Heart right ventricle (tissue), 16 donors: Measurements from ENCODE around the gene ZNF367. TPM values are rescaled to one million over a fixed set of nuclear protein-coding genes. Genes with fewer than 3 reads are reported as not detected.
"Not testable (repeated sequence)": the region's sequence is repeated elsewhere in the genome, so short reads cannot be mapped to it uniquely, and the experiment has no call there.

Source experiments
- ATAC-seq, 8 donors: fragments of 200-7000 bp; cut with Tn5 transposase; one replicate each; pipeline ENCODE4 v1.9.1; 2020; ENCODE audit warnings: mild to moderate bottlenecking in 8 of 8, moderate library complexity in 8 of 8, moderate number of reproducible peaks in 1 of 8
- DNase-seq, 2 donors: peaks; one replicate each; pipeline ENCODE4 v3.0.0-alpha.2; 2020
- H3K27ac ChIP-seq, 10 donors: fragments of 200-600 bp; sonication (generic) in 2 of 10; one replicate each; pipeline versions ENCODE4 v1.5.0 to v1.8.0; 2020 to 2022; ENCODE audit warnings: mild to moderate bottlenecking in 3 of 10
- H3K27me3 ChIP-seq, 7 donors: fragments of 200-600 bp; one replicate each; pipeline ENCODE4 v1.8.0; 2021 to 2022; ENCODE audit warnings: mild to moderate bottlenecking in 2 of 7
- H3K36me3 ChIP-seq, 9 donors: fragments of 200-600 bp; sonication (generic) in 1 of 9; one replicate each; pipeline versions ENCODE4 v1.5.0 to v1.8.0; 2020 to 2022; ENCODE audit warnings: mild to moderate bottlenecking in 2 of 9
- H3K4me1 ChIP-seq, 9 donors: fragments of 200-600 bp; sonication (generic) in 1 of 9; one replicate each; pipeline versions ENCODE4 v1.5.0 to v1.8.0; 2020 to 2022; ENCODE audit warnings: mild to moderate bottlenecking in 4 of 9
- H3K4me3 ChIP-seq, 10 donors: fragments of 200-600 bp; sonication (generic) in 2 of 10; one replicate each; pipeline versions ENCODE4 v1.5.0 to v1.8.0; 2020 to 2022; ENCODE audit warnings: mild to moderate bottlenecking in 7 of 10, moderate library complexity in 2 of 10
- H3K9me3 ChIP-seq, 11 donors: fragments of 200-600 bp in 10 of 11; sonication (generic) in 2 of 11; one replicate each; pipeline versions ENCODE4 v1.5.0 to v1.8.0; 2013 to 2022; ENCODE audit warnings: mild to moderate bottlenecking in 2 of 11, control low read depth in 1 of 11, moderate library complexity in 1 of 11
- WGBS, 2 donors: extraction: QIAGEN DNeasy Blood & Tissue Kit; methylation state at CpG; one replicate each; pipeline ENCODE4 v1.1.7; 2013; ENCODE audit warnings: inconsistent platforms in 1 of 2; 5-methylcytosine and 5-hydroxymethylcytosine counted together
- intact Hi-C, 10 donors: fragments of 100-400 bp; cut with DNase I; formaldehyde crosslinking; loops; one replicate each; pipeline versions ENCODE4 v1.11.1 to v1.14.2; 2022
- polyA plus RNA-seq, 2 donors: library from polyadenylated mRNA; stranded (reverse); fragments of 200-250 nt; gene quantifications; one replicate each; pipeline ENCODE4 v1.2.3, GENCODE V29; 2013
- total RNA-seq, 10 donors: library from RNA; stranded (reverse); fragmentation: NEBNext Ultra II Directional in 3 of 10; extraction: Animal tissue kit (Norgen Biotek cat#: 25700) in 3 of 10; gene quantifications; one replicate each; pipeline versions ENCODE4 v1.2.1 to v1.2.4, GENCODE V29; 2021 to 2023
- TF ChIP-seq, protein P1 (sequence below), 9 donors: fragments of 200-600 bp; sonication (generic) in 2 of 9; IDR thresholded peaks; one replicate each; pipeline versions ENCODE4 v1.5.0 to v1.8.0; 2021 to 2022; ENCODE audit warnings: antibody characterized with exemption in 9 of 9, mild to moderate bottlenecking in 5 of 9, moderate library complexity in 1 of 9
- donor health status: Arrhythmogenic right ventricular cardiomyopathy.
- donor health status: ischemic (EF 13 %, LVEDD 7.1; RV severe dilation, severe dysfunction).
- donor health status: healthy with polysubstance abuse.
- donor health status: DM: no; HTN: yes; CAD: no.
- donor health status: DM: no; HTN: no; CAD: no.
- donor health status: ischemic (EF 25% LVEDD 6.9; RV normal size, moderate dysfunction).
- donor health status: ischemic (EF 25% LVEDD 5.7; RV mildly dilated, moderate dysfunction).
- donor health status: healthy.
- donor health status: DM: yes; HTN: yes; CAD: no.
- donor health status: Ischemic cardiomyopathy.
- donor health status: ischemic (EF 35%, LVEDD 5.7; RV mildly dilated, moderate dysfunction).
- donor health status: nonischemic (EF 11% LVEDD 7.7; RV severe dilation, severe dysfunction).
- donor health status: DM: yes; HTN: yes; CAD: no.
- donor health status: PGD.
- donor health status: ischemic (EF 29% LVEDD 5.4; RV normal size, mild dysfunction).
- donor health status: nonischemic (EF 23%, LVEDD 6.1; RV moderate dilation, normal function).

Gene ZNF367
- total and polyA plus RNA-seq, 12 donors = 1.2 to 6.4 (median 3.8) TPM

DNA sequence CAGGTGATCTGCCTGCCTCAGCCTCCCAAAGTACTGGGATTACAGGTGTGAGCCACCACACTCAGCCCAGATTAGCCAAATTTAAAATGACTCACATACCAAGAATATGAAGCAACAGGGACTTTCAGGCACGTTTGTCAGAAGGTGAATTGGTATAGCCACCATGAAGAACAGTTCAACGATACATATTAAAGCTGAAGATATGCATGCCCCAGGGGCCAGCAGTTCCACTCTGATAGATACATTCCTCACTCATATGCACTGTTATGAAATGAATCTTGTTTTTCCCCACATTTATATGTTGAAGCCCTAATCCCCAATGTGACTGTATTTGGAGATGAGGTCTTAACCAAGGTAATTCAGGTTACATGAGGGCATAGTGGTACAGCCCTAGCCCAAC lies 57.2 kb downstream of the ZNF367 start:
- ATAC-seq (no peak), DNase-seq (no peak)
- WGBS, 2 donors = 91 to 93% methylated on average over 2 of the region's 2 CpGs
- Histone ChIP-seq H3K27ac (no peak overlapping the region), H3K4me1 (no peaks in the 10 kb centered on the region), H3K9me3 (no peaks in the 10 kb centered on the region), H3K4me3 (no peak overlapping the region), H3K27me3 (no peaks in the 10 kb centered on the region), H3K36me3 (peaks cover 0 to 100% (median 31%) of the 10 kb centered on the region in 9 donors)
- TF ChIP-seq, protein P1, sequence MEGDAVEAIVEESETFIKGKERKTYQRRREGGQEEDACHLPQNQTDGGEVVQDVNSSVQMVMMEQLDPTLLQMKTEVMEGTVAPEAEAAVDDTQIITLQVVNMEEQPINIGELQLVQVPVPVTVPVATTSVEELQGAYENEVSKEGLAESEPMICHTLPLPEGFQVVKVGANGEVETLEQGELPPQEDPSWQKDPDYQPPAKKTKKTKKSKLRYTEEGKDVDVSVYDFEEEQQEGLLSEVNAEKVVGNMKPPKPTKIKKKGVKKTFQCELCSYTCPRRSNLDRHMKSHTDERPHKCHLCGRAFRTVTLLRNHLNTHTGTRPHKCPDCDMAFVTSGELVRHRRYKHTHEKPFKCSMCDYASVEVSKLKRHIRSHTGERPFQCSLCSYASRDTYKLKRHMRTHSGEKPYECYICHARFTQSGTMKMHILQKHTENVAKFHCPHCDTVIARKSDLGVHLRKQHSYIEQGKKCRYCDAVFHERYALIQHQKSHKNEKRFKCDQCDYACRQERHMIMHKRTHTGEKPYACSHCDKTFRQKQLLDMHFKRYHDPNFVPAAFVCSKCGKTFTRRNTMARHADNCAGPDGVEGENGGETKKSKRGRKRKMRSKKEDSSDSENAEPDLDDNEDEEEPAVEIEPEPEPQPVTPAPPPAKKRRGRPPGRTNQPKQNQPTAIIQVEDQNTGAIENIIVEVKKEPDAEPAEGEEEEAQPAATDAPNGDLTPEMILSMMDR (IDR thresholded peaks at IDR 0.05) = no peak
- intact Hi-C loops = no loop called here

DNA sequence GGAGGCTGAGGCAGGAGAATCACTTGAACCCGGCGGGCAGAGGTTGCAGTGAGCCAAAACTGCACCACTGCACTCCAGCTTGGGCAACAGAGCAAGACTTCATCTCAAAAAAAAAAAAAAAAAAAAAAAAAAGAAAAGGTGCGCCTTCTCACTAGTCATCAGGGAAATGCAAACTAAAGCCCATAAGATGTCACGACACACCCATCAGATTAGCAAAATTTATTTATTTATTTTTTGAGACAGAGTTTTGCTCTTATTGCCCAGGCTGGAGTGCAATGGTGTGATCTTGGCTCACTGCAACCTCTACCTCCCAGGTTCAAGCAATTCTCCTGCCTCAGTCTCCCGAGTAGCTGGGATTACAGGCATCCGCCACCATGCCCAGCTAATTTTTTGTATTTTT lies 57.6 kb downstream of the ZNF367 start:
- H3K9me3 ChIP-seq, H3K4me1 ChIP-seq, DNase-seq, H3K27me3 ChIP-seq, intact Hi-C loops, H3K4me3 ChIP-seq, H3K27ac ChIP-seq, ATAC-seq: not testable (repeated sequence)
- peaks cover 0 to 100% (median 36%) of the 10 kb centered on the region in 9 donors for H3K36me3 ChIP-seq
- WGBS, 2 donors = 96 to 98% methylated on average over 6 of the region's 6 CpGs

DNA sequence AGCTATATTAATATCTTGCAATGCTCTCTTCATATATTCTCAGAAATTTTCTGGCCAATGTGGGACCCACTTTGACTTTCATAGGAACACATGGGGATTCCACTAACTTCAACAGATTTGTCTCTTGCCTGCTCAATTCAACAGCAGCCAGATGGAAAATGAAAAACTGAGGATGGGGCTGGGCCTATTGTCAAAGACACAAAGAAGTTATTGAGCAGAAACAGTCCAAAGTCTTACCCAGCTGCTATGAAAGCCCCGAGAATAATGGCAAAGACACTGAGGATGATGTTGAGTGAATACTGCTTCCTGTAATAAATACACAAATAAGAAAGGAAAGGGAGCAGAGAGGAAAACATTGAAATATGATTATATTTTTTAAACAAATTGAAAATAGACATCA lies 67.3 kb downstream of the ZNF367 start:
- no peaks in the 10 kb centered on the region for H3K4me1 ChIP-seq
- H3K4me3 ChIP-seq = no peak overlapping the region
- no peak for DNase-seq
- peaks cover 0 to 7% (median 0%) of the 10 kb centered on the region in 11 donors for H3K9me3 ChIP-seq
- H3K27me3 ChIP-seq = no peaks in the 10 kb centered on the region
- intact Hi-C loops = no loop called here
- TF ChIP-seq, protein P1 (IDR thresholded peaks at IDR 0.05) = no peak
- WGBS, 2 donors = 84 to 89% methylated on average over 1 of the region's 1 CpG
- H3K36me3 ChIP-seq = peaks cover 0 to 74% (median 21%) of the 10 kb centered on the region in 9 donors
- ATAC-seq = no peak
- H3K27ac ChIP-seq = no peak overlapping the region

DNA sequence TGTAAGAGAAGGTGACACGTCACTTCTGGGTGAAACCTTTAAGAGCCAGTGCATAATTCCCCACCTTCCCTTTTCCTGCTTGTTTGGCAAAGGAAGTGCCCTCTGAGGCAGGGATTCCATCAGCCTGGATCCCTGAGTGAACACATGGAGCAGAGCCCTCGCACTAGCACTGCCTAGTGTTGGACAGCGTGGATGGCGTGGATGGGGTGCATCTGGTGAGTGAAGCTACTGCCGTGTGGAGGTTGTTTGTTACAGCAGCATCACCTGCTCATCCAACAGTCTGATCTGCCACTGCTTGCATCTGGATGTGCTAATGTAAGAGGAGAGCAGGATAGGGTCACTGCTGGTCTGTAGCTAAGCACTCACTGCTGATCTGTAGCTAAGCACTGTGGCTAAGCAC lies 69.9 kb downstream of the ZNF367 start:
- Histone ChIP-seq H3K4me3 (no peak overlapping the region), H3K4me1 (peaks cover 3 to 17% (median 14%) of the 10 kb centered on the region in 9 donors), H3K36me3 (peaks cover 0 to 50% (median 17%) of the 10 kb centered on the region in 9 donors), H3K9me3 (peaks cover 0 to 7% (median 0%) of the 10 kb centered on the region in 11 donors), H3K27ac (no peak overlapping the region), H3K27me3 (no peaks in the 10 kb centered on the region)
- intact Hi-C loops = no loop called here
- TF ChIP-seq, protein P1 (IDR thresholded peaks at IDR 0.05) = no peak
- DNase-seq (no peak), ATAC-seq (no peak)
- WGBS, 2 donors = 96 to 97% methylated on average over 5 of the region's 5 CpGs

DNA sequence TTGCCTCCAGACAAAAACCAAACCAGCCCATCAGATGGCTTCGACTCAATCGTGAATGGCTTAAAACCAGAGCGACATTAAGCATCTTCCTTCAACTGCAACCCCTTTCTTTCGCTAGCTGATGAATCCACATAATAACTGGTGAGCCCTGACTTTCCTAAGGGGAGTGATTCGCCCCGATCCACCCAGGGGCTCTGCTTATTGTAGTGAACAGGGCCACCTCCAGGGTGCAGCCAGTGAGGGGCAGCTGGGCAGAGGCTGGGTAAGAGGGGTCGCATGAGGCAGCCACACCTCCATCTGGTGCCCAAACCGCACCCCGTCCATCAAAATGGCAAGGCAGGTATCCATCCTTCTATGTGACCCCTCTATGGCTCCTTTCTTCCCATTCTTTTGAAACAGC lies 72.6 kb downstream of the ZNF367 start:
- Histone ChIP-seq H3K36me3 (peaks cover 0 to 39% (median 13%) of the 10 kb centered on the region in 9 donors), H3K4me1 (peaks cover 3 to 27% (median 17%) of the 10 kb centered on the region in 9 donors), H3K9me3 (peaks cover 0 to 7% (median 0%) of the 10 kb centered on the region in 11 donors), H3K27me3 (no peaks in the 10 kb centered on the region), H3K4me3 (no peak overlapping the region), H3K27ac (peak overlapping the region in 4 of 10 donors; percentile 44 to 69 (median 59))
- TF ChIP-seq, protein P1 (IDR thresholded peaks at IDR 0.05) = no peak
- DNase-seq (no peak), ATAC-seq (peak in 1 of 8 donors; percentile 28)
- 88 to 96% methylated on average over 9 of the region's 9 CpGs for WGBS, 2 donors
- intact Hi-C loops = loop anchor here in 1 of 10 donors (1.0 kb wide), 1 partner anchor 24 kb away; no protein-coding TSS in a partner anchor
